C4-2B (cell line): Measurements from ENCODE around the gene RNF217.
"Not testable (repeated sequence)": the region's sequence is repeated elsewhere in the genome, so short reads cannot be mapped to it uniquely, and the experiment has no call there.

Experiments used
- H3K27ac ChIP-seq: fragments of 450-650 bp; 2 replicates; pipeline ENCODE4 v1.5.1; 2017
- CTCF ChIP-seq: fragments of 450-650 bp; conservative IDR thresholded peaks from 2 replicates; pipeline ENCODE4 v1.5.1; 2017; ENCODE audit warnings: mild to moderate bottlenecking
- ZFX ChIP-seq: fragments of 450-650 bp; IDR thresholded peaks from 2 replicates; pipeline ENCODE4 v1.6.1; 2017

Gene RNF217

GRCh38 chr6:124961777-124962638, at the start of gene RNF217:
RNF217 (plus strand) TSS chr6:124962437; CDS start chr6:124962545, 108 bp downstream.
- no peak for TF ChIP-seq ZFX
- TF ChIP-seq CTCF = no peak
- no peak within 1 kb of the TSS for H3K27ac ChIP-seq

- TF ChIP-seq ZFX (no peak), CTCF (no peak)
Observed at GRCh38 chr6:124913056-124913455, 49.2 kb upstream of the RNF217 start.

GRCh38 chr6:124917769-124918168, 44.5 kb upstream of the RNF217 start:
- TF ChIP-seq CTCF (no peak), ZFX (no peak)
- no peak overlapping the region for H3K27ac ChIP-seq

More at GRCh38 chr6:124913056-124913455, 49.2 kb upstream of the RNF217 start:
- H3K27ac ChIP-seq = no peak overlapping the region

GRCh38 chr6:124919703-124920102, 42.5 kb upstream of the RNF217 start:
- H3K27ac ChIP-seq = not testable (repeated sequence)

- TF ChIP-seq CTCF (no peak), ZFX (no peak)
Observed at GRCh38 chr6:124924333-124924759, 37.9 kb upstream of the RNF217 start.

GRCh38 chr6:124926435-124926834, 35.8 kb upstream of the RNF217 start:
- H3K27ac ChIP-seq = no peak overlapping the region
- TF ChIP-seq ZFX (no peak), CTCF (no peak)

More at GRCh38 chr6:124924333-124924759, 37.9 kb upstream of the RNF217 start:
- no peak overlapping the region for H3K27ac ChIP-seq

GRCh38 chr6:124927806-124928205, 34.4 kb upstream of the RNF217 start:
- H3K27ac ChIP-seq = no peak overlapping the region
- TF ChIP-seq ZFX (no peak), CTCF (no peak)

GRCh38 chr6:124928851-124929250, 33.4 kb upstream of the RNF217 start:
- TF ChIP-seq ZFX (no peak), CTCF (no peak)
- H3K27ac ChIP-seq = no peak overlapping the region
